ENCODE measurements around the gene STIMATE.

The STIMATE gene

DNA sequence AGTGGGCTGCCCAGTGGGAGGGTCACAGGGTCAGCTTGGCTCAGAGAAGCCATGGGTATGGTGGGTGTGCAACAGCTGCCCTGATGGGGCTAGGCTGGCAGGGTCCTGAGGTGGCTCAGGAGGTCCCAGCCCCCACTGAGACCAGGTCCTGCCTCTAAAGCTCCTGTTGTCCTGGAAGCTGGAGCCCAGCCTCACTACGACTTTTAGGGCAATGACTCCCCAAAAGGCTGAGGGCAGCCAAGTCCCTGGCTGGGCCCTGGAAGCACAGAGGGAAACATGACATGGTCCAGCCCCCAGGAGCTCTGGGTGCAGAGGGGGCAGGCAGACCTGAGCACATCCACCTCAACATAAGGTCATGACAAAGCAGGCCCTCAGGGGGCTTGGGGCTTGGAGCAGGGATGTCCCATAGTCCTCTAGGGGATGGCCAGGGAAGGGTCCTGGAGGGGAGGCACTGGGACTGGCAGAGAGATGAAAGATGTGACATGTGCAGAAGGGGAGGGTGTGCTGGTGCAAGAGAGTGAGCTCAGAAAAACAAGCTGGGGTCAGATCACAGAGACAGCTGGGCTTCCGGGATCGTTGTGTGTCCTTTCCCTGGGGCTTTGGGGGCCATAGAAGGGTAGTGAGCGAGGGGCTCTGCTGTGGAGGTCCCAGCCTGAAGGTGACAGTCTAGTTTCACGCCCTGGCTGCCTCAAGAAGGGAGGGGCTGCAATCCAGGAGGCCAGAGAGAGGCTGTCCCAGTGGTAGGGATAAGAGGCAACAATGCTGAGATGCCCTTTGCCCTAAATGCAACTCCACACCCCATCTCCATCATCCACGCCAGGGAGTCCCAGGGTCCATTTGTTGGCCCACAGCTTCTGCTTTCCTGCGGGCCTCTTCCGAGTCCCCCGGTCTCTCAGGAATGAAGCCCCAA is 103.4 kb downstream of the STIMATE start:
- Histone ChIP-seq H3K27me3 (ENCODE audit: insufficient read depth, poor library complexity, severe bottlenecking) (no peaks in the 10 kb centered on the region), H3K4me1 (ENCODE audit: insufficient read depth, poor library complexity, severe bottlenecking) (no peaks in the 10 kb centered on the region), H3K36me3 (ENCODE audit: low read depth) (no peaks in the 10 kb centered on the region), H3K27ac (ENCODE audit: poor library complexity, severe bottlenecking) (no peak overlapping the region), H3K4me3 (ENCODE audit: severe bottlenecking) (no peak overlapping the region), H3K9me3 (ENCODE audit: severe bottlenecking) (no peaks in the 10 kb centered on the region)
- TF ChIP-seq, protein P1, sequence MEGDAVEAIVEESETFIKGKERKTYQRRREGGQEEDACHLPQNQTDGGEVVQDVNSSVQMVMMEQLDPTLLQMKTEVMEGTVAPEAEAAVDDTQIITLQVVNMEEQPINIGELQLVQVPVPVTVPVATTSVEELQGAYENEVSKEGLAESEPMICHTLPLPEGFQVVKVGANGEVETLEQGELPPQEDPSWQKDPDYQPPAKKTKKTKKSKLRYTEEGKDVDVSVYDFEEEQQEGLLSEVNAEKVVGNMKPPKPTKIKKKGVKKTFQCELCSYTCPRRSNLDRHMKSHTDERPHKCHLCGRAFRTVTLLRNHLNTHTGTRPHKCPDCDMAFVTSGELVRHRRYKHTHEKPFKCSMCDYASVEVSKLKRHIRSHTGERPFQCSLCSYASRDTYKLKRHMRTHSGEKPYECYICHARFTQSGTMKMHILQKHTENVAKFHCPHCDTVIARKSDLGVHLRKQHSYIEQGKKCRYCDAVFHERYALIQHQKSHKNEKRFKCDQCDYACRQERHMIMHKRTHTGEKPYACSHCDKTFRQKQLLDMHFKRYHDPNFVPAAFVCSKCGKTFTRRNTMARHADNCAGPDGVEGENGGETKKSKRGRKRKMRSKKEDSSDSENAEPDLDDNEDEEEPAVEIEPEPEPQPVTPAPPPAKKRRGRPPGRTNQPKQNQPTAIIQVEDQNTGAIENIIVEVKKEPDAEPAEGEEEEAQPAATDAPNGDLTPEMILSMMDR (IDR thresholded peaks at IDR 0.05; ENCODE audit: poor library complexity, severe bottlenecking): no peak
- ATAC-seq (ENCODE audit: low read depth): no peak
- DNase-seq (ENCODE audit: low spot score): no peak

DNA sequence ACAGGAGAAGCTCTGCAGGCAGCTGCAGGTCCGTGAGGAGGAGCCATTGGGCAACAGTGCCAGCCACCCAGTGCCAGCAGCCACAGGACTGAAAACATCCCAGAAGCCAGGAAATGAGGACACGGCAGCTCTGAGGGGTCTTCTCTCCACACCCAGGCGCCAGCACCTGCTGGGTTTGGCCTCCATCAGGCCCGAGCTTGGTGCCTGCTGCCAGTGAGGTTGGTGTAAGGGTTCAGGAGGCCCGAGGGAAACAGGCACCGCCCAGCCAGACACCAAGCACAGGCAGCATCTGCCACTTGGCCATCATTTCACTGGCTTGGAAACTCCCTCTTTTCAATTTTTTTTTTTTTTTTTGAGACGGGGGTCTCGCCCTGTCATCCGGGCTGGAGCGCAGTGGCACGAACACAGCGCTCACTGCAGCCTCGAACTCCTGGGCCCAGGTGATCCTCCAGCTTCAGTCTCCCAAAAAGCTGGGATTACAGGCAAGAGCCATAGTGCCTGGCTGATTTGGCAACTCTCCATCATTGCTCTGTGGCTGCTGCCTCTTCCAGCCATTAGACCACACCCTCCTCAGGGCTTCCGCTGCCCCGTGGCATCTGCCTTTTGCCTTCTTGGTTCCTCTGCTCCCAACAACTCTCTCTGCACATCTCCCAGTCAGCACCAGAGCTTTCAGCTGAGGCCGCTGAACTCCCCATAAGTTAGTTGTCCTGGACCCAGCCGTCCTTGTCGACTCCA is 104.2 kb downstream of the STIMATE start:
- H3K4me3 ChIP-seq (ENCODE audit: severe bottlenecking): no peak overlapping the region
- H3K4me1 ChIP-seq (ENCODE audit: insufficient read depth, poor library complexity, severe bottlenecking): no peaks in the 10 kb centered on the region
- no peak for ATAC-seq (ENCODE audit: low read depth)
- no peak overlapping the region for H3K27ac ChIP-seq (ENCODE audit: poor library complexity, severe bottlenecking)
- TF ChIP-seq, protein P1 (IDR thresholded peaks at IDR 0.05; ENCODE audit: poor library complexity, severe bottlenecking): no peak
- H3K36me3 ChIP-seq (ENCODE audit: low read depth): no peaks in the 10 kb centered on the region
- DNase-seq (ENCODE audit: low spot score): no peak
- H3K9me3 ChIP-seq (ENCODE audit: severe bottlenecking): no peaks in the 10 kb centered on the region
- H3K27me3 ChIP-seq (ENCODE audit: insufficient read depth, poor library complexity, severe bottlenecking): no peaks in the 10 kb centered on the region

DNA sequence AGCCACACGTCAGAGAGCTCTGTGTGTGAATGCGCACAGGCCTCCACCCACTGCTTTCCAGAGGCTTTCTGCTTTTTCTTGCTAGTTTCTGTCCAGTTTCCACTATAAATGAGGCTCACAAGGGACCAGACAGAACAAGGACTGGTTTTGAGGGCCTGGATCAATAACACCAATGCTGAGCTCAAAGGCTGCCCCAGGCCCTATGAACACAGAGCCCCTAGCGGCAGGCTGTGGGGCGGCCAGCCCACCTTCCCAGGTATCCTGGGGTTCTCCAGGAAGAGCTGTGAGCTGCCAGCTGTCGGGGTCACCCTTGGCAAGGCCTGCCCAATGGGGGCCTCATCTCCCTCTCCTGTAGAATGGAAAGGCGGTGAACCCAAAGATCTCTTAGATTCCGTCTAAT is 104.9 kb downstream of the STIMATE start:
- H3K9me3 ChIP-seq (ENCODE audit: severe bottlenecking): no peaks in the 10 kb centered on the region
- H3K4me3 ChIP-seq (ENCODE audit: severe bottlenecking): no peak overlapping the region
- no peaks in the 10 kb centered on the region for H3K27me3 ChIP-seq (ENCODE audit: insufficient read depth, poor library complexity, severe bottlenecking)
- no peaks in the 10 kb centered on the region for H3K36me3 ChIP-seq (ENCODE audit: low read depth)
- TF ChIP-seq, protein P1 (IDR thresholded peaks at IDR 0.05; ENCODE audit: poor library complexity, severe bottlenecking): no peak
- no peaks in the 10 kb centered on the region for H3K4me1 ChIP-seq (ENCODE audit: insufficient read depth, poor library complexity, severe bottlenecking)
- no peak for ATAC-seq (ENCODE audit: low read depth)
- no peak overlapping the region for H3K27ac ChIP-seq (ENCODE audit: poor library complexity, severe bottlenecking)
- no peak for DNase-seq (ENCODE audit: low spot score)

GRCh38 chr3:52791928-52792327 is 105.4 kb downstream of the STIMATE start:
- H3K4me1 ChIP-seq (ENCODE audit: insufficient read depth, poor library complexity, severe bottlenecking): no peaks in the 10 kb centered on the region
- no peaks in the 10 kb centered on the region for H3K27me3 ChIP-seq (ENCODE audit: insufficient read depth, poor library complexity, severe bottlenecking)
- H3K4me3 ChIP-seq (ENCODE audit: severe bottlenecking): no peak overlapping the region
- H3K9me3 ChIP-seq (ENCODE audit: severe bottlenecking): no peaks in the 10 kb centered on the region
- ATAC-seq (ENCODE audit: low read depth): no peak
- no peak for DNase-seq (ENCODE audit: low spot score)
- TF ChIP-seq, protein P1 (IDR thresholded peaks at IDR 0.05; ENCODE audit: poor library complexity, severe bottlenecking): no peak
- no peaks in the 10 kb centered on the region for H3K36me3 ChIP-seq (ENCODE audit: low read depth)
- H3K27ac ChIP-seq (ENCODE audit: poor library complexity, severe bottlenecking): no peak overlapping the region
